Endothelial cell of umbilical vein (primary cell): ENCODE results near the gene RGS7BP. TPM values are rescaled to one million over a fixed set of nuclear protein-coding genes. Genes with fewer than 3 reads are reported as not detected.

Source experiments
- BruUV-seq: library from RNA; stranded (reverse); fragments of 400-500 nt; replicated peaks from 2 replicates; lab custom pipeline; 2021; lab: Mats Ljungman, UMichigan
- CTCF ChIA-PET: fragments of 300-600, 350-600 bp; sonication (Branson Sonifier 250); formaldehyde crosslinking; loops from one replicate; lab custom pipeline; 2021; ENCODE audit warnings: antibody characterized with exemption, inconsistent platforms; lab: Charles Lee
- POLR2A ChIA-PET: fragments of 300-600, 350-600 bp; sonication (Branson Sonifier 250); formaldehyde crosslinking; loops from one replicate; lab custom pipeline; 2021; ENCODE audit warnings: antibody characterized with exemption, inconsistent platforms; lab: Charles Lee
- DNase-seq: peaks from one replicate; pipeline ENCODE4 v3.0.0-alpha.2; 2011; ENCODE audit warnings: low read depth, low spot score
- FAIRE-seq: peaks from 2 replicates; lab custom pipeline; 2011; peaks lifted over from hg19 to GRCh38; lab: Jason Lieb, UNC
- H2AFZ ChIP-seq: 2 replicates; pipeline ENCODE4 v1.6.0; 2012; ENCODE audit warnings: low read depth, low read length, control low read depth, inconsistent platforms
- H3K27ac ChIP-seq: 2 replicates; pipeline ENCODE4 v1.5.1; 2011; ENCODE audit warnings: low read depth, mild to moderate bottlenecking, control low read depth, low read length, moderate library complexity; ENCODE audit not compliant: insufficient read depth
- H3K27me3 ChIP-seq, 2 experiments: 2 replicates each; pipeline versions ENCODE4 v1.6.0 to v1.6.1; 2011; ENCODE audit warnings: low read length in 2 of 2, mixed read lengths in 1 of 2; ENCODE audit not compliant: control insufficient read depth in 2 of 2, insufficient read depth in 2 of 2
- H3K36me3 ChIP-seq, 2 experiments: 2 replicates in 1 of 2; 3 replicates in 1 of 2; pipeline ENCODE4 v1.5.1; 2011; ENCODE audit warnings: low read length in 2 of 2, mild to moderate bottlenecking in 1 of 2, moderate library complexity in 1 of 2; ENCODE audit not compliant: control insufficient read depth in 2 of 2, insufficient read depth in 2 of 2; ENCODE audit errors: extremely low read depth in 1 of 2
- H3K4me1 ChIP-seq: 3 replicates; pipeline ENCODE4 v1.5.1; 2011; ENCODE audit warnings: mild to moderate bottlenecking, low read length; ENCODE audit not compliant: control insufficient read depth, insufficient read depth; ENCODE audit errors: extremely low read depth
- H3K4me2 ChIP-seq: 2 replicates; pipeline ENCODE4 v1.6.1; 2011; ENCODE audit warnings: low read length, control low read depth, mixed read lengths; ENCODE audit not compliant: insufficient read depth
- H3K4me3 ChIP-seq, 3 experiments: fragments of 200-600 bp in 1 of 3; sonication (generic), shearing (Covaris generic) in 1 of 3; replicated peaks in 1 of 3; 2 replicates each; pipeline ENCODE4 v1.5.1; 2011 to 2016; ENCODE audit warnings: control low read depth in 3 of 3, low read length in 3 of 3, mild to moderate bottlenecking in 2 of 3, inconsistent platforms in 1 of 3, low read depth in 1 of 3, moderate library complexity in 1 of 3; ENCODE audit not compliant: insufficient read depth in 1 of 3
- H3K79me2 ChIP-seq: 2 replicates; pipeline ENCODE4 v1.6.0; 2012; ENCODE audit warnings: low read length, inconsistent platforms; ENCODE audit not compliant: control insufficient read depth, insufficient read depth
- H3K9ac ChIP-seq: replicated peaks from 2 replicates; pipeline ENCODE3; 2011; ENCODE audit warnings: low read length, control low read depth; ENCODE audit not compliant: insufficient read depth; ENCODE audit errors: extremely low read depth
- H3K9me1 ChIP-seq: replicated peaks from 3 replicates; pipeline ENCODE4 v1.6.0; 2011; ENCODE audit warnings: mild to moderate bottlenecking, low read length; ENCODE audit not compliant: control insufficient read depth, insufficient read depth; ENCODE audit errors: extremely low read depth
- H3K9me3 ChIP-seq: replicated peaks from 2 replicates; pipeline ENCODE4 v1.5.1; 2012; ENCODE audit warnings: low read length, inconsistent platforms; ENCODE audit not compliant: control insufficient read depth, insufficient read depth
- H4K20me1 ChIP-seq: replicated peaks from 2 replicates; pipeline ENCODE3; 2011; ENCODE audit warnings: mild to moderate bottlenecking, low read length; ENCODE audit not compliant: control insufficient read depth, insufficient read depth; ENCODE audit errors: extremely low read depth
- CTCF ChIP-seq, 2 donors: IDR thresholded peaks; 1 replicate in 1 of 2; 2 replicates in 1 of 2; pipeline ENCODE4 v1.5.1; 2011; ENCODE audit warnings: low read length in 2 of 2, mild to moderate bottlenecking in 2 of 2, moderate library complexity in 2 of 2, control low read depth in 1 of 2, inconsistent platforms in 1 of 2, low read depth in 1 of 2; ENCODE audit not compliant: insufficient read depth in 1 of 2; ENCODE audit errors: extremely low read depth in 1 of 2
- EZH2 ChIP-seq: IDR thresholded peaks from 2 replicates; pipeline ENCODE4 v1.6.1; 2012; ENCODE audit warnings: borderline replicate concordance, low read depth, mild to moderate bottlenecking, moderate library complexity, low read length, inconsistent platforms; ENCODE audit not compliant: severe bottlenecking
- FOS ChIP-seq: IDR thresholded peaks from 2 replicates; pipeline ENCODE4 v1.6.1; 2011; ENCODE audit warnings: mild to moderate bottlenecking, low read length, moderate library complexity, borderline replicate concordance; ENCODE audit not compliant: insufficient read depth
- GATA2 ChIP-seq: IDR thresholded peaks from 2 replicates; pipeline ENCODE4 v1.7.0; 2011; ENCODE audit warnings: low read depth, mild to moderate bottlenecking, moderate library complexity, mixed read lengths, low read length; ENCODE audit not compliant: insufficient read length, insufficient read depth
- JUN ChIP-seq: IDR thresholded peaks from 2 replicates; pipeline ENCODE4 v1.6.1; 2011; ENCODE audit warnings: borderline replicate concordance, low read depth; ENCODE audit not compliant: insufficient read length, insufficient read depth
- MAX ChIP-seq: IDR thresholded peaks from 2 replicates; pipeline ENCODE4 v1.6.1; 2011; ENCODE audit not compliant: insufficient read depth, insufficient read length
- MYC ChIP-seq: IDR thresholded peaks from one replicate; pipeline ENCODE4 v1.6.1; 2011; ENCODE audit warnings: mild to moderate bottlenecking, low read depth, low read length
- POLR2A ChIP-seq: IDR thresholded peaks from 2 replicates; pipeline ENCODE4 v1.6.1; 2012; ENCODE audit warnings: low read depth, mild to moderate bottlenecking, control low read depth, low read length
- POLR2AphosphoS5 ChIP-seq: IDR thresholded peaks from 2 replicates; pipeline ENCODE4 v1.6.1; 2012; ENCODE audit warnings: low read depth, mild to moderate bottlenecking, control low read depth, low read length, moderate library complexity; ENCODE audit not compliant: insufficient read depth
- dilution Hi-C: fragments of 300-500 bp; cut with MboI; formaldehyde crosslinking; loops from one replicate; pipeline ENCODE4 v1.15.0; 2019; ENCODE audit warnings: low sequenced_read_pairs; ENCODE audit not compliant: extremely low pct_ligation_motif_present
- intact Hi-C: fragments of 100-400 bp; cut with micrococcal nuclease; formaldehyde crosslinking; loops from one replicate; pipeline ENCODE4 v1.10.0; 2022
- polyA plus RNA-seq, 4 experiments: library from polyadenylated mRNA; depleted of rRNA in 3 of 4; stranded (reverse) in 3 of 4; unstranded in 1 of 4; fragments of >200 nt; gene quantifications; 2 replicates each; pipeline versions ENCODE4 v1.2.1 to v1.2.3, GENCODE V29; 2011 to 2012; ENCODE audit warnings: missing spikeins in 1 of 4
- total RNA-seq: library from RNA; stranded (reverse); gene quantifications from 2 replicates; pipeline ENCODE4 v1.2.3, GENCODE V29; 2021

RGS7BP gene
- total and polyA plus RNA-seq, 2 donors (not counting 3 experiments of a cell fraction or from before 2014, with no cell fraction given) = 0.51 to 2.0 TPM

- no peak for TF ChIP-seq MAX
- no peak for TF ChIP-seq FOS
- no peak for TF ChIP-seq EZH2
- TF ChIP-seq CTCF (IDR thresholded peaks at IDR 0.05; ENCODE audit: extremely low read depth in 1 of 2, insufficient read depth in 1 of 2, low read depth in 1 of 2, low read length in 2 of 2) = no peak
- TF ChIP-seq POLR2A = no peak
- TF ChIP-seq POLR2AphosphoS5 = no peak
- TF ChIP-seq MYC = no peak
- no peak for TF ChIP-seq GATA2
- TF ChIP-seq JUN = no peak
- dilution Hi-C loops = no loop called here
Measured at GRCh38 chr5:64487283-64487682, 18.5 kb upstream of the RGS7BP start.

More at GRCh38 chr5:64487283-64487682, 18.5 kb upstream of the RGS7BP start:
- Histone ChIP-seq H3K9ac (no peak overlapping the region), H3K4me1 (no peaks in the 10 kb centered on the region), H3K79me2 (no peaks in the 10 kb centered on the region), H3K9me1 (no peaks in the 10 kb centered on the region), H3K4me3 (no peak overlapping the region), H3K27ac (no peak overlapping the region), H3K27me3 (peaks cover 0 to 3% of the 10 kb centered on the region in 2 experiments), H3K4me2 (no peak overlapping the region), H3K36me3 (no peaks in the 10 kb centered on the region), H2AFZ (no peak overlapping the region), H4K20me1 (no peaks in the 10 kb centered on the region), H3K9me3 (no peaks in the 10 kb centered on the region)
- intact Hi-C loops = no loop called here
- FAIRE-seq (no peak), DNase-seq (no peak)
- BruUV-seq = no TSS peak
- POLR2A ChIA-PET = no interaction called here
- CTCF ChIA-PET = interaction anchor here (1.2 to 1.4 kb wide), 2 partner anchors 10 to 88 kb away, joined by 3 read pairs; no protein-coding TSS in a partner anchor
